H1 (cell line): ENCODE data around the gene ABCA2. TPM values are rescaled to one million over a fixed set of nuclear protein-coding genes. Genes with fewer than 3 reads are reported as not detected.

Experiments used
- CTCF ChIA-PET: fragments of 300-600 bp; sonication (Branson Sonifier 250); formaldehyde crosslinking; loops from one replicate; lab custom pipeline; 2021; ENCODE audit not compliant: partially characterized antibody; lab: Charles Lee
- POLR2A ChIA-PET: fragments of 300-600 bp; sonication (Branson Sonifier 250); formaldehyde crosslinking; loops from one replicate; lab custom pipeline; 2021; ENCODE audit warnings: inconsistent platforms; ENCODE audit not compliant: partially characterized antibody; lab: Charles Lee
- DNase-seq, 2 experiments: peaks; one replicate each; pipeline versions ENCODE4 v3.0.0 to v3.0.0-alpha.2; 2010 to 2022; ENCODE audit warnings: low spot score in 2 of 2, low read depth in 1 of 2, mixed read lengths in 1 of 2
- FAIRE-seq: peaks from 2 replicates; lab custom pipeline; 2011; peaks lifted over from hg19 to GRCh38; lab: Jason Lieb, UNC
- H2AFZ ChIP-seq: 2 replicates; pipeline ENCODE4 v1.8.1; 2012; ENCODE audit warnings: low read length, inconsistent platforms
- H2AK5ac ChIP-seq: 2 replicates; pipeline ENCODE4 v1.6.1; 2013; ENCODE audit warnings: low read depth, low read length
- H2BK120ac ChIP-seq: replicated peaks from 2 replicates; pipeline ENCODE3; 2013; ENCODE audit warnings: low read depth, low read length, inconsistent platforms
- H2BK12ac ChIP-seq: 2 replicates; pipeline ENCODE4 v1.6.1; 2013; ENCODE audit warnings: low read depth, low read length
- H2BK15ac ChIP-seq: 2 replicates; pipeline ENCODE4 v1.6.1; 2013; ENCODE audit warnings: low read length
- H2BK20ac ChIP-seq: 2 replicates; pipeline ENCODE4 v1.6.1; 2013; ENCODE audit warnings: low read length
- H2BK5ac ChIP-seq: 2 replicates; pipeline ENCODE4 v1.6.1; 2013; ENCODE audit warnings: low read depth, low read length
- H3K14ac ChIP-seq: 2 replicates; pipeline ENCODE4 v1.6.1; 2013; ENCODE audit warnings: inconsistent platforms; ENCODE audit not compliant: insufficient read length
- H3K18ac ChIP-seq: 2 replicates; pipeline ENCODE4 v1.6.1; 2013; ENCODE audit warnings: low read length; ENCODE audit errors: extremely low read depth
- H3K23ac ChIP-seq: 2 replicates; pipeline ENCODE4 v1.6.1; 2013; ENCODE audit warnings: inconsistent platforms; ENCODE audit not compliant: insufficient read length
- H3K23me2 ChIP-seq: 2 replicates; pipeline ENCODE4 v1.6.1; 2013; ENCODE audit warnings: low read depth, low read length
- H3K27ac ChIP-seq: 2 replicates; pipeline ENCODE4 v1.6.1; 2011; ENCODE audit warnings: low read depth, low read length, inconsistent platforms
- H3K27me3 ChIP-seq, 4 experiments: replicated peaks in 1 of 4; 1 replicate in 1 of 4; 2 replicates in 3 of 4; pipeline versions ENCODE4 v1.6.1 to v1.8.1; 2011 to 2013; ENCODE audit warnings: low read length in 3 of 4, mild to moderate bottlenecking in 3 of 4, inconsistent platforms in 2 of 4, mixed read lengths in 2 of 4, moderate library complexity in 1 of 4; ENCODE audit not compliant: control insufficient read depth in 3 of 4, insufficient read depth in 3 of 4; ENCODE audit errors: extremely low read depth in 1 of 4
- H3K36me3 ChIP-seq, 4 experiments: 2 replicates each; pipeline versions ENCODE4 v1.6.1 to v1.8.1; 2011 to 2013; ENCODE audit warnings: mild to moderate bottlenecking in 4 of 4, low read length in 3 of 4, moderate library complexity in 2 of 4, control low read depth in 1 of 4, inconsistent platforms in 1 of 4; ENCODE audit not compliant: insufficient read depth in 4 of 4, control insufficient read depth in 2 of 4
- H3K4ac ChIP-seq: replicated peaks from 2 replicates; pipeline ENCODE3; 2013; ENCODE audit warnings: low read length, low read depth, mixed read lengths, inconsistent platforms; ENCODE audit not compliant: insufficient read length
- H3K4me1 ChIP-seq, 4 experiments: replicated peaks in 1 of 4; 1 replicate in 1 of 4; 2 replicates in 3 of 4; pipeline versions ENCODE4 v1.6.1 to v1.8.1; 2011 to 2013; ENCODE audit warnings: low read length in 3 of 4, inconsistent platforms in 2 of 4, mixed read lengths in 1 of 4; ENCODE audit not compliant: insufficient read depth in 4 of 4, control insufficient read depth in 3 of 4
- H3K4me2 ChIP-seq, 2 experiments: 2 replicates each; pipeline versions ENCODE4 v1.6.1 to v1.8.1; 2011 to 2013; ENCODE audit warnings: low read depth in 2 of 2, low read length in 2 of 2, control low read depth in 1 of 2, inconsistent platforms in 1 of 2, mild to moderate bottlenecking in 1 of 2; ENCODE audit not compliant: insufficient read depth in 1 of 2
- H3K4me3 ChIP-seq, 4 experiments: fragments of 200-600, 300-600 bp in 1 of 4; sonication (generic), shearing (Covaris generic), sonication (Bioruptor Twin) in 1 of 4; 2 replicates each; pipeline versions ENCODE4 v1.5.1 to v1.8.1; 2011 to 2016; ENCODE audit warnings: low read length in 4 of 4, low read depth in 3 of 4, control low read depth in 2 of 4, inconsistent platforms in 2 of 4, mild to moderate bottlenecking in 2 of 4, mixed read lengths in 1 of 4, moderate library complexity in 1 of 4; ENCODE audit not compliant: insufficient read depth in 2 of 4; ENCODE audit errors: extremely low read depth in 1 of 4
- H3K56ac ChIP-seq: replicated peaks from 2 replicates; pipeline ENCODE3; 2013; ENCODE audit warnings: low read depth, mild to moderate bottlenecking, mixed read lengths, low read length, inconsistent platforms; ENCODE audit not compliant: insufficient read length
- H3K79me1 ChIP-seq: 2 replicates; pipeline ENCODE4 v1.6.1; 2013; ENCODE audit warnings: low read depth, low read length, control low read depth
- H3K79me2 ChIP-seq, 2 experiments: 2 replicates each; pipeline versions ENCODE4 v1.6.1 to v1.8.1; 2012 to 2013; ENCODE audit warnings: low read length in 2 of 2, mild to moderate bottlenecking in 2 of 2, inconsistent platforms in 1 of 2; ENCODE audit not compliant: insufficient read depth in 2 of 2, control insufficient read depth in 1 of 2
- H3K9ac ChIP-seq, 4 experiments: replicated peaks in 1 of 4; 1 replicate in 1 of 4; 2 replicates in 3 of 4; pipeline versions ENCODE4 v1.6.1 to v1.8.1; 2011 to 2013; ENCODE audit warnings: low read depth in 3 of 4, low read length in 3 of 4, control low read depth in 2 of 4, mild to moderate bottlenecking in 2 of 4, moderate library complexity in 2 of 4, inconsistent platforms in 1 of 4; ENCODE audit errors: extremely low read depth in 1 of 4
- H3K9me3 ChIP-seq, 2 experiments: 2 replicates each; pipeline versions ENCODE4 v1.6.1 to v1.8.1; 2012 to 2013; ENCODE audit warnings: mild to moderate bottlenecking in 2 of 2, moderate library complexity in 2 of 2, control low read depth in 1 of 2, inconsistent platforms in 1 of 2, low read depth in 1 of 2, low read length in 1 of 2, mixed read lengths in 1 of 2; ENCODE audit not compliant: insufficient read depth in 2 of 2
- H4K20me1 ChIP-seq, 2 experiments: replicated peaks in 1 of 2; 2 replicates each; pipeline versions ENCODE3 to v1.8.1; 2011 to 2013; ENCODE audit warnings: inconsistent platforms in 2 of 2, low read length in 2 of 2, mild to moderate bottlenecking in 1 of 2; ENCODE audit not compliant: insufficient read depth in 2 of 2, control insufficient read depth in 1 of 2
- H4K5ac ChIP-seq: 2 replicates; pipeline ENCODE4 v1.6.1; 2013; ENCODE audit warnings: low read length, low read depth, mixed read lengths, inconsistent platforms; ENCODE audit not compliant: insufficient read length
- H4K8ac ChIP-seq: 2 replicates; pipeline ENCODE4 v1.8.0; 2013; ENCODE audit warnings: mild to moderate bottlenecking, moderate library complexity, low read length, inconsistent platforms; ENCODE audit not compliant: insufficient read depth; ENCODE audit errors: extremely low read depth
- H4K91ac ChIP-seq: replicated peaks from 2 replicates; pipeline ENCODE3; 2013; ENCODE audit warnings: low read length, mixed read lengths, inconsistent platforms; ENCODE audit not compliant: insufficient read length
- FOSL1 ChIP-seq: IDR thresholded peaks from 2 replicates; pipeline ENCODE4 v1.6.1; 2011; ENCODE audit warnings: mild to moderate bottlenecking, low read depth, low read length, moderate library complexity; ENCODE audit not compliant: insufficient read depth
- GTF2F1 ChIP-seq: IDR thresholded peaks from 2 replicates; pipeline ENCODE4 v1.6.1; 2012; ENCODE audit warnings: low read depth, low read length, improper control_type of control experiment, borderline replicate concordance
- PHF8 ChIP-seq: fragments of 200-600 bp; sonication (generic); conservative IDR thresholded peaks from 2 replicates; pipeline ENCODE4 v1.7.1; 2012; ENCODE audit warnings: low read depth, mild to moderate bottlenecking, inconsistent platforms, low read length, moderate library complexity
- RBBP5 ChIP-seq: IDR thresholded peaks from 2 replicates; pipeline ENCODE4 v1.7.1; 2012; ENCODE audit warnings: low read depth, mild to moderate bottlenecking, inconsistent platforms, low read length, moderate library complexity, borderline replicate concordance
- SAP30 ChIP-seq: fragments of 300-600 bp; sonication (generic); IDR thresholded peaks from 2 replicates; pipeline ENCODE4 v1.7.1; 2012; ENCODE audit warnings: low read length, moderate library complexity, mild to moderate bottlenecking, inconsistent platforms; ENCODE audit not compliant: insufficient read depth, insufficient replicate concordance
- SIX5 ChIP-seq: IDR thresholded peaks from 2 replicates; pipeline ENCODE4 v1.6.1; 2011; ENCODE audit warnings: mild to moderate bottlenecking, low read depth, low read length
- TAF7 ChIP-seq: optimal IDR thresholded peaks from 2 replicates; pipeline ENCODE3; 2011; ENCODE audit warnings: low read depth, mild to moderate bottlenecking, inconsistent platforms, low read length, moderate library complexity, borderline replicate concordance
- whole genome bisulfite sequencing, 2 experiments: shearing (Covaris generic) in 1 of 2; methylation state at CpG; one replicate each; pipeline versions ENCODE4 v1.1.6 to v1.1.7; 2013 to 2015; ENCODE audit warnings: low lambda C conversion rate in 2 of 2, mixed read lengths in 2 of 2, inconsistent platforms in 1 of 2, low coverage in 1 of 2, missing lambda C conversion rate in 1 of 2; ENCODE audit not compliant: insufficient replicate concordance in 2 of 2, insufficient coverage in 1 of 2, insufficient read length in 1 of 2; ENCODE audit errors: extremely low coverage in 1 of 2, missing lambda C conversion rate in 1 of 2; 5-methylcytosine and 5-hydroxymethylcytosine counted together
- polyA plus RNA-seq, 7 experiments: library from polyadenylated mRNA; depleted of rRNA in 3 of 7; stranded (reverse) in 5 of 7; unstranded in 2 of 7; fragments of >200 nt in 5 of 7; fragments of 200-250 nt in 2 of 7; gene quantifications; 1 replicate in 5 of 7; 2 replicates in 1 of 7; 4 replicates in 1 of 7; pipeline versions ENCODE4 v1.2.1 to v1.2.3, GENCODE V29; 2011 to 2013; ENCODE audit warnings: missing spikeins in 2 of 7, mixed read lengths in 2 of 7
- total RNA-seq: library from RNA; stranded (reverse); fragmentation: NEBNext Ultra II Directional; extraction: Animal tissue kit (Norgen Biotek cat#: 25700); gene quantifications from 2 replicates; pipeline ENCODE4 v1.2.1, GENCODE V29; 2021

Gene ABCA2
- total and polyA plus RNA-seq, 2 of the 8 experiments (the other 6 are each of a cell fraction or from before 2014, with no cell fraction given), result 12.5 to 14.3 TPM

DNA sequence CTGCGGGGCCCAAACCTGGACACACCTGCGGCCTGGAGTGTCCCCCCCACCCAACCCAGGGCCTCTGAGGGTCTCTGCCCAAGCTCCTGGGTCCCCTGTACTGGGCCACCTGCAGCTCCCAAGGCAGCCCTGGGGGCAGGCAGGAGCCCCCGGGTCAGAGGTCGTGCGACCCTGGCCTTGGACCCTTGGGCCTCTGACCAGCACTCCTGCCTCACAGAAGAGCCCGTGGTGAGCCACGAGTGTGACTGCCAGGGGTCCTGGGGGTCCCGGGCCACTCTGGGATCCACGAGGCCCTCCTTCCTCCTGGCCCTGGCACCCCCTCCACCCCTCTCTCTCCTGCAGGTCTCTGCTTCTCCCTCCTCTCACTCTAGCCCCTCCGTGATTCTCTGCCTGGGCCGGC, 55.7 kb downstream of the ABCA2 start:
- no peak overlapping the region for H3K23ac ChIP-seq
- no peak for DNase-seq
- 95% methylated on average over 8 of the region's 11 CpGs; no CpG with 5 or more reads in 1 of the 2 experiments for WGBS, 2 experiments
- H4K20me1 ChIP-seq, result peaks cover 0 to 2% of the 10 kb centered on the region in 2 experiments
- TF ChIP-seq TAF7 (no peak), SAP30 (no peak), PHF8 (no peak), GTF2F1 (no peak), FOSL1 (no peak), SIX5 (no peak), RBBP5 (no peak)
- H3K9me3 ChIP-seq, result no peaks in the 10 kb centered on the region
- no peak overlapping the region for H4K5ac ChIP-seq
- peaks cover 0 to 4% (median 1%) of the 10 kb centered on the region in 4 experiments; a peak in 4 of 7 replicates for H3K4me1 ChIP-seq
- no peak overlapping the region for H3K9ac ChIP-seq
- no peak overlapping the region for H4K8ac ChIP-seq
- no peak overlapping the region for H2BK15ac ChIP-seq
- ChIA-PET CTCF (interaction anchor here (1.3 to 9.4 kb wide), 4 partner anchors 12 to 63 kb away, joined by 5 to 38 read pairs (median 22); no protein-coding TSS in a partner anchor), POLR2A (no interaction called here)
- no peak overlapping the region for H2AFZ ChIP-seq
- H3K79me1 ChIP-seq, result no peaks in the 10 kb centered on the region
- H2BK12ac ChIP-seq, result no peak overlapping the region
- H3K4ac ChIP-seq, result no peak overlapping the region
- no peak overlapping the region for H2BK120ac ChIP-seq
- H2BK20ac ChIP-seq, result no peak overlapping the region
- no peak overlapping the region for H3K4me3 ChIP-seq
- no peak overlapping the region for H3K56ac ChIP-seq
- H3K23me2 ChIP-seq, result peaks cover under 1% of the 10 kb centered on the region; the same call in 1 of the 2 replicates
- FAIRE-seq, result no peak
- no peak overlapping the region for H3K27ac ChIP-seq
- no peak overlapping the region for H2AK5ac ChIP-seq
- H2BK5ac ChIP-seq, result no peak overlapping the region
- no peaks in the 10 kb centered on the region for H3K79me2 ChIP-seq
- H3K18ac ChIP-seq, result no peak overlapping the region
- no peak overlapping the region for H3K14ac ChIP-seq
- H3K27me3 ChIP-seq, result peaks cover 0 to 5% (median 2%) of the 10 kb centered on the region in 4 experiments; a peak in 2 of 7 replicates
- H3K4me2 ChIP-seq, result no peak overlapping the region
- H4K91ac ChIP-seq, result no peak overlapping the region
- no peaks in the 10 kb centered on the region for H3K36me3 ChIP-seq
